GM23338 (cell line): Measurements from ENCODE around the gene NSD2.

Experiments used
- CREB1 ChIP-seq: fragments of 250-450 bp; sonication (Bioruptor Pico); IDR thresholded peaks from 2 replicates; pipeline ENCODE4 v1.5.0; 2020; ENCODE audit warnings: low read depth, mild to moderate bottlenecking, moderate library complexity
- CTCF ChIP-seq, 2 experiments: fragments of 200-600 bp in 1 of 2; sonication (generic) in 1 of 2; conservative IDR thresholded peaks; 2 replicates each; pipeline versions ENCODE4 v1.5.1 to v1.6.1; 2016 to 2017; ENCODE audit warnings: antibody characterized with exemption in 2 of 2, low read depth in 2 of 2, mild to moderate bottlenecking in 2 of 2, moderate library complexity in 1 of 2
- ETS1 ChIP-seq: IDR thresholded peaks from 2 replicates; pipeline ENCODE4 v1.6.1; 2016; ENCODE audit warnings: antibody characterized with exemption
- EZH2 ChIP-seq: fragments of 200-600 bp; sonication (generic); IDR thresholded peaks from one replicate; pipeline ENCODE4 v1.8.0; 2017; ENCODE audit warnings: antibody characterized with exemption, mild to moderate bottlenecking, low read depth; ENCODE audit not compliant: unreplicated experiment
- EZH2phosphoT487 ChIP-seq: fragments of 200-600 bp; sonication (generic); IDR thresholded peaks from one replicate; pipeline ENCODE4 v1.8.1; 2018; ENCODE audit warnings: antibody characterized with exemption; ENCODE audit not compliant: unreplicated experiment
- JUNB ChIP-seq: IDR thresholded peaks from one replicate; pipeline ENCODE4 v1.6.1; 2016; ENCODE audit warnings: antibody characterized with exemption; ENCODE audit not compliant: unreplicated experiment
- NANOG ChIP-seq: IDR thresholded peaks from 2 replicates; pipeline ENCODE4 v1.6.1; 2016; ENCODE audit warnings: antibody characterized with exemption, borderline replicate concordance
- POLR2AphosphoS5 ChIP-seq: IDR thresholded peaks from 2 replicates; pipeline ENCODE4 v1.6.1; 2016; ENCODE audit warnings: antibody characterized with exemption, low read depth
- REST ChIP-seq: IDR thresholded peaks from one replicate; pipeline ENCODE4 v1.6.1; 2018; ENCODE audit warnings: antibody characterized with exemption; ENCODE audit not compliant: unreplicated experiment
- STAT1 ChIP-seq: IDR thresholded peaks from one replicate; pipeline ENCODE4 v1.6.1; 2016; ENCODE audit warnings: antibody characterized with exemption; ENCODE audit not compliant: unreplicated experiment
- ZNF114 ChIP-seq: fragments of 250-450 bp; sonication (Bioruptor Pico); IDR thresholded peaks from 2 replicates; pipeline ENCODE4 v1.5.0; 2020; ENCODE audit warnings: mild to moderate bottlenecking, moderate library complexity
- ZNF331 ChIP-seq: fragments of 250-450 bp; sonication (Bioruptor Pico); IDR thresholded peaks from 2 replicates; pipeline ENCODE4 v1.5.0; 2020; ENCODE audit warnings: low read depth, mild to moderate bottlenecking, moderate library complexity
- ZNF462 ChIP-seq: fragments of 250-450 bp; sonication (Bioruptor Pico); IDR thresholded peaks from 2 replicates; pipeline ENCODE4 v1.5.0; 2020; ENCODE audit warnings: mild to moderate bottlenecking, moderate library complexity

- no peak for TF ChIP-seq CTCF (conservative IDR thresholded peaks at IDR 0.05; ENCODE audit: low read depth in 2 of 2)
- TF ChIP-seq EZH2phosphoT487: no peak
- TF ChIP-seq NANOG: no peak
- no peak for TF ChIP-seq REST
- TF ChIP-seq ETS1: no peak
- no peak for TF ChIP-seq EZH2
- TF ChIP-seq POLR2AphosphoS5: no peak
- TF ChIP-seq ZNF114 (CRISPR knock-in tag): no peak
- no peak for TF ChIP-seq JUNB
- no peak for TF ChIP-seq ZNF462
- TF ChIP-seq CREB1 (CRISPR knock-in tag): no peak
- no peak for TF ChIP-seq ZNF331 (CRISPR knock-in tag)
- TF ChIP-seq STAT1: no peak
Measured at GRCh38 chr4:1938027-1938426, 66.8 kb downstream of the NSD2 start.
